ENCODE data around the gene SPATA20.

Gene SPATA20

DNA sequence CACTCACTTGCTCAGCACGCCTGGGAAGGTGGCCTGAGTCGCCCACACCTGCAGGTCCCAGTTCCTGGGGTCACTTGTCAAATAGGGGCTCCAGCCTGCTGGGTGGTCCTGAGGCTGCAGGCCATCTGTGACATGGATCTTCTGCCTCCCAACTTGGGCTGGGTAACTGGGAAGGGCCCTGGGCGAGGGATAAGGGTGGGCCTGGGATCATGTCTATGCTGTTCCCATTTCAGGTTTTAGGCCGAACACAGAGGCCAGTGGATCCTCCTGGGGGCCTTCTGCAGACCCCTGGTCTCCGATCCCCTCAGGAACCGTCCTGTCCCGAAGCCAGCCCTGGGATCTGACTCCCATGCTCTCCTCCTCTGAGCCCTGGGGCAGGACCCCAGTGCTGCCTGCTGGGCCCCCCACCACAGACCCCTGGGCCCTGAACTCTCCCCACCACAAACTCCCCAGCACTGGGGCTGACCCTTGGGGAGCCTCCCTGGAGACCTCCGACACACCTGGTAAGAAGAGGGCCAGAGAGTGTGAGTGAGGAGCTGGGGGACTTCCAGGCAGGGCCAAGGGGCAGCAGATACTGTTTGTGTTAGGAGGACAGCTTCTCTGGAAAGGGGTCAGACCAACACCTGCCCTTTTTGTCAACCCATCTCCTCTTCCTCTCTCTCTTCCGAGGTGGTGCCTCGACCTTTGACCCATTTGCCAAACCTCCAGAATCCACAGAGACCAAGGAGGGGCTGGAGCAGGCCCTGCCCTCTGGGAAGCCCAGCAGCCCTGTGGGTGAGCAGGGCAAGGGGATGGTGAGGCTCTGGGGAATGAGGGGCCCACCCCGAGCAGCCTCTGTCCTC is 6.2 kb upstream of the SPATA20 start:
- no peak for DNase-seq

DNA sequence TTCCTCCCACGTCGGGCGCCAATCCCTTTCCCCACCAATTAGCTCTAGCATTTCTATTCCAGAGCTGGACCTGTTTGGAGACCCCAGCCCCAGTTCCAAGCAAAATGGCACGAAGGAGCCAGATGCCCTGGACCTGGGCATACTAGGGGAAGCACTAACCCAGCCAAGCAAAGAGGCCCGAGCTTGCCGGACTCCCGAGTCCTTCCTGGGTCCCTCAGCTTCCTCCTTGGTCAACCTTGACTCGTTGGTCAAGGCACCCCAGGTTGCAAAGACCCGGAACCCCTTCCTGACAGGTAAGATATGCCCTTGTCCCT is 5.6 kb upstream of the SPATA20 start:
- no peak for DNase-seq

DNA sequence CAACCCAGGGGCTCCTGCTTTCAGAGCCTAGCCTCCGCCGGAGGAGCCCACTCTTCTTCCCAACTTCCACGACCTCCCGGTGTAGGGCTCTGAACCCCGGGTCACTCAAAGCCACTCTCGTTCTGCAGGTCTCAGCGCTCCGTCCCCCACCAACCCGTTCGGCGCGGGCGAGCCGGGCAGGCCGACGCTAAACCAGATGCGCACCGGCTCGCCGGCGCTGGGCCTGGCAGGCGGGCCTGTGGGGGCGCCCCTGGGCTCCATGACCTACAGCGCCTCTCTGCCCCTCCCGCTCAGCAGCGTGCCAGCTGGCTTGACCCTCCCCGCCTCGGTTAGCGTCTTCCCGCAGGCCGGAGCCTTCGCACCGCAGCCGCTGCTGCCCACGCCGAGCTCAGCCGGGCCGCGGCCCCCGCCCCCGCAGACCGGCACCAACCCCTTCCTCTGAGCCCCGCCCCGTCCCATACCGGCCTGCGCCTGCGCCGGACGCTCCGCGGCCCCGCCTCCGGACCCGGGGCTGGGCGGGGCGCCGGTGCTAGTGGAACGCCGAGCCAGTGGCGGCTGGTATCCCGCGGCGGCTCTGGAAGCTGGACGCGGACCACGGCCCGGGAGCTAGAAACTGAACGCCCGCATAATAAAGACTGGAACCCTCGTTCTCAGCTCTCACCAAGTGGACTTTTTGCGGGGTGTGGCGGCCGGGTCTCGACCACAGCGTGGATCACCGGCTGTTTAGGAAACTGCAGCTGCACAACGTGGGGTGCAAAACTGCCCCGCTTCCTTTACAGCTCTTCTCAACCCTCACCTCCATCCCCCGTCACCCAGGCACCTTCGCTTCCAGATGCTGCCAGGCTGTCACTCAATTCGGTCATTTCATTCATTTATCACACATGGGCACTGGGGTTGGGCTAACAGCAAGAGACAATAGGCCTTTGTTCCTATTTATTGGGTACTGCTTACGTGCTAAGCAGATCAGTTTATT is 5.0 kb upstream of the SPATA20 start:
- peak; percentile 37 for DNase-seq

DNA sequence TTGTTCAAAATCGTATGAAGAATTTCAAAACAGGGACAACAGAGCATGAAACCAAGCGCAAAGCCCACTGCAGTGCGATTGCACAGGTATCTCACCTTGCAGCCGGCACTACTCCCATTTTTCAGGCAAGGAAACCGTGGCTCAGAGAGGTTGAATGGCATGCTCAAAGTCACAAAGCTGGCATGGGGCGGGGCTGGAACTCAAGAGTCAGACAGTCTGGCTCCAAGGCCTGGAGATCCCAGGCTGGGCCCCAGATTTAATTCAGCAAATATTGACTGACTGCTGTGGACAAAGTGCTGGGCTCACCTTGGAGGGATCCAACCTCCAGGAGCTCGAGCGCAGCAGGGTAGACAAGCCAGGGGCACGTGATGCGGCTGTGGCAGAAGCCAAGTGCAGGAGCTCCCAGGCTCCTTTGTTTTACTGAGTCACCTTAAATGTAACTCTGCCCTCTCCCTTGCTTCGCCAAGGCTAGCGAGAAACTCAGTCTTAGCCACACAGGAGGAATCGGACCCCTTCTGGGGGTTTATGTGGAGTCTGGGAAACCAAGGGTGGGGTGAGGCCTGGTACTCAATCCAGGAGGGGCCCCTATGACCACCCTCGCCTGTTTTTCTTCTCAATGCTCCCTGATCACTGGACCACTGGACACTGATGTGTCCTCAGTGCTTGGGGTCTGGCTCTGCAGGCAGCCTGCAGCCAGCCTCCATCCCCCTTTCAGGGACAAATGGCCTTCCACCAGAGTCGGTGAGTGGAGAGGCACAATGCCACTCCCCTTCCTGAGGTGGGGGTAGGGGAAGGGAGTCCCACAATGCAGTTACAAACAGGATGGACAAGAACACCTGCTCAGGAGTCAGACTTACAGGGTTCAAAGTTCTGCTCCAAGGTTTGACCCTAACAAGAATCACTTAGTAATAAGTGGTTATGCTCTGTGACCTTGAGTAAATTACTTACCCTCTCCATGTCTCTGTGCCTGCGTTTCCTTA is 3.9 kb upstream of the SPATA20 start:
- no peak for DNase-seq

DNA sequence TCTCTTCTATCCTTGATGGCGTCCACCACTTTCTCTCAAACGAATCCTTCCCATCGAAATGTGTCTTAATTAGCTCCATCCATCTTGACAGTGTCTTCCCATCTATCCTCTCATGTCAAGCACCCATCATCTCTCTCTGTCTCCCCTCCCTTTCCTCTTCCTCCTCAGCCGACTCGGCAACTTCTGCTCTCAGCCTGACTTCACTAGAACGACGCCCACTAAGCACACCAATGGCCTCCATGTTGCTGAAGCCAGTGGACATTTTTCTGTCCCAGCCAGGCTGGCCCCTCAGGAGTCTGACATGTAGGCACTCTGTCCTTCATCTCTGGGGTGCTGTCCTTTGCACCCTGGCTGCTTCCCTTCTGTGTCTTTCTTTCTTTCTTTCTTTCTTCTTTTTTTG is 2.5 kb upstream of the SPATA20 start:
- no peak for DNase-seq

DNA sequence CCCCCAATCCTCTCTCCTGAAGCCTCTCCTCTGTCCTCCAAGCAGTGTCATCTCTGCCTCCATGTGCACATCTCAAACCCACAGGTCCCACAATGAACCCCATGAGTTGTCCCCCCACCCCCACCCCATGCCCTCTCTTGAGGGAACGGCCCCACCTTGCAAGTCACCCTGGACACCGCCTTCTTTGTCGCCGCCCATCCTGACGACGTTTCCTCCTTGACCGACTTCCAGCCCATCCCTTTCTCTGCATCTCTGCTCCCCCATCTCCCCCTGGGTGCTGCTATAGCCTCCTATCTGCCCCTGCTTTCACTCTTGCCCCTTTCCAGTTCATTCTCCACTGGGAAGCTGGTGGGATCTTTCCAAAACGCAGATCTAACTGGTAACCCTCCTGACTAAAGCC is 1.7 kb upstream of the SPATA20 start:
- DNase-seq = no peak

DNA sequence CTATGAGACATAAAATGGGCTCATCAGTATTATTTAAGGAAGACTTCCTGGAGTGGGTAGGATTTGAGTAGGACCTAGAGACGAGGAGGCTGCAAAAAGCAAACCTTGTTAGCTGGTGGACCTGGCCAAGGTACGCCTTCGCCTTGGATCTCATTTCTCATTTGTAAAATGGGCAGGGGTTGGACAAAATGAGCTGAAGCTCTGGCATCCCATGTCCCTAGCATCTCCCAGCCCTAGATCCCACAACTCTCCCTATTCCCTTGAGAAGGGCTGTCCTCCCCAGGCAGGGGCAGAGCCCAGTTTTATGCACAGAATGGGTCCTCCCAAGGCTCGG is 306 bp upstream of the SPATA20 start:
- DNase-seq = no peak

DNA sequence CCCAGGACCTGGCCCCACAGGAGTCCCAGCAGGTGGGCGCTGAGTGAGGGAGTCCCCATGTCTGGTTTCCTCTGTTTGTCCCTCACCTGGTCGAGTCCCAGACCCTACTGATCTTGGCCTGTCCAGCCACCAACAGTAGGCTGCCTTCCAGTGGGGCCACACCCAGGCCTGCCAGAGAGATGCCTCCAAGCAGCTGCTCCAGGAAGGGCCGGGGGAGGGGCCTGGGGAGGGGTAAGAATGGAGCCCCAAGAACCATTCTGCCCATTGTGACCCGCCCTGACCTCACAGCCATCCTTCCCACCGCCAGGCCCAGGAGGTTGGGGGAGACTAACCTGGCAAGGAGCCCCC is 736 bp downstream of the SPATA20 start:
- no peak for DNase-seq

DNA sequence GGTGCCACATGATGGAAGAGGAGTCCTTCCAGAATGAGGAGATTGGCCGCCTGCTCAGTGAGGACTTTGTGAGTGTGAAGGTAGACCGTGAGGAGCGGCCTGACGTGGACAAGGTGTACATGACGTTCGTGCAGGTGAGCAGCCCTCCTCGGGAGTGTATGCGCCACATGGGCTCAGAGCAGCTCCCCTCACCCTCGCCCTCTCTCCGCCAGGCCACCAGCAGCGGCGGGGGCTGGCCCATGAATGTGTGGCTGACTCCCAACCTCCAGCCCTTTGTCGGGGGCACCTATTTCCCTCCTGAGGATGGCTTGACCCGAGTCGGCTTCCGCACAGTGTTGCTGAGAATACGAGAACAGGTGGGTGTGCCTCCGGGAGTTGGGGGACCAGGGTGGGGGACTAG is 1.9 kb downstream of the SPATA20 start:
- no peak for DNase-seq

DNA sequence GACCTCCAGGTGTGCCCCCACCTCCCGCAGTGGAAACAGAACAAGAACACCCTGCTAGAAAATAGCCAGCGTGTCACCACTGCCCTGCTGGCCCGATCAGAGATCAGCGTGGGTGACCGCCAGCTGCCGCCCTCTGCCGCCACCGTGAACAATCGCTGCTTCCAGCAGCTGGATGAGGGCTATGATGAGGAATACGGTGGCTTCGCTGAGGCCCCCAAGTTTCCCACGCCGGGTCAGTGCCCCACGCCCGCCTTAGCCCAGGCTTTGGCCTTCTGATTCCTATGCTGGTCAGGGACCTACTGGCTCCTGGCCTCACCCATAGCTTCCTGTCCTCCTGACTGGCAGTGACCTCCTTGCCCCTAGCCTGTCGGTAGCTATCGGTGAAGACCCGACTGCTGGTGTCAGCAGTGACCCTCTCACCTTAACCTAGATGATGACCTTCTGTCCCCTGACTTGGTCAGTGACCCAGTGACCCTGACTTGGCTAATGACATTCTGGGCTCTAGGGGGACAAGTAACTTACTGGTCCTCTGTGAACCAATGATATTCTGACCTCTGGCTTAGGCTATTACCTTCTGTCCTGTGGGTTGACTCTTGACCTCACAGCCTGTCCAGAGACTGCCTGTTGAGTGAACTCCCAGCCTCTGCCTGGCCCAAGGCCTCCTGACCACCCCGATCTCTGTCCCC is 2.4 kb downstream of the SPATA20 start:
- DNase-seq = no peak

DNA sequence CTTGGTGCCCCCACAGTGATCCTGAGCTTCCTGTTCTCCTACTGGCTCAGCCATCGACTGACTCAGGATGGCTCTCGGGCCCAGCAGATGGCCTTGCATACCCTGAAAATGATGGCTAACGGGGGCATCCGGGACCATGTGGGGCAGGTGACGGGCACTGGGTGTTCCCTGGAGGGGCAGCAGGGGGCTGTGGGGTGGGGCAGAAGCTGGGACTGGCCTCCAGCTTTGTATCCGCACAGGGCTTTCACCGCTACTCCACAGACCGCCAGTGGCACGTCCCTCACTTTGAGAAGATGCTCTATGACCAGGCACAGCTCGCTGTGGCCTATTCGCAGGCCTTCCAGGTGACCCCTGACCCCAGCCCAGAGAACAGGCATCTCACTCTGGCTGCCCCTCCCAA is 3.0 kb downstream of the SPATA20 start:
- no peak for DNase-seq

DNA sequence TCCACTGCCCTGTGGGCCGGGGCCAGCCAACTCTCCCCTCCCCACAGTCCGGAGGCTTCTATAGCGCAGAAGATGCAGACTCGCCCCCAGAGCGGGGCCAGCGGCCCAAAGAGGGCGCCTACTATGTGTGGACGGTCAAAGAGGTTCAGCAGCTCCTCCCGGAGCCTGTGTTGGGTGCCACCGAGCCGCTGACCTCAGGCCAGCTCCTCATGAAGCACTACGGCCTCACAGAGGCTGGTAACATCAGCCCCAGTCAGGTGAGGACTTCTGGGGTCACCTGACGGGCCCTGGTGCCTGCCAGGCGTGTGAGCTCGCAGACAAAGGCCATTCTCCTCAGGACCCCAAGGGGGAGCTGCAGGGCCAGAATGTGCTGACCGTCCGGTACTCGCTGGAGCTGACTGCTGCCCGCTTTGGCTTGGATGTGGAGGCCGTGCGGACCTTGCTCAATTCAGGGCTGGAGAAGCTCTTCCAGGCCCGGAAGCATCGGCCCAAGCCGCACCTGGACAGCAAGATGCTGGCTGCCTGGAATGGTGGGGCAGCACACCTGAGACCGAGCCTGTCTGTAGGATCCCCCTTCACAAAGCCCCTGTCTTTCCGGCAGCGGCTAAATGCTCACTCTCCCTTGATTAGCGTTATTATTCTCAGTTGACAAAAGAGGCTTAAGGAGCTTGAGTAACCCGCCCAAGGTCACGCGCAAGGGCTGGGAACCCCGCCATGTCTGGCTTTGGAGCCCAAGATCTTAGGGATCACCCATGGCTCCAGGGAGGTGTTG is 3.9 kb downstream of the SPATA20 start:
- DNase-seq = no peak

DNA sequence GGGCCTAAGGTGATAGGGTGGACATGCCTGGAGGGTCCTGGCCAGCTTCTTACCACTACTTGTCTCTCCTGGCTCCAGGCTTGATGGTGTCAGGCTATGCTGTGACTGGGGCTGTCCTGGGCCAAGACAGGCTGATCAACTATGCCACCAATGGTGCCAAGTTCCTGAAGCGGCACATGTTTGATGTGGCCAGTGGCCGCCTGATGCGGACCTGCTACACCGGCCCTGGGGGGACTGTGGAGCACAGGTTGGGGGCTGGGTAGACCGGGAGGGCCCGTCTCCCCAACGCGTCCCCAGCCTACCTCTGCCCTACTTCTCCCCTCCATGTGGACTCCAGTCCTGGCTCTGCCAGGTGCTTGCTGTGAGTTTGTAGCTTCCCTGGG is 4.5 kb downstream of the SPATA20 start:
- DNase-seq = no peak

DNA sequence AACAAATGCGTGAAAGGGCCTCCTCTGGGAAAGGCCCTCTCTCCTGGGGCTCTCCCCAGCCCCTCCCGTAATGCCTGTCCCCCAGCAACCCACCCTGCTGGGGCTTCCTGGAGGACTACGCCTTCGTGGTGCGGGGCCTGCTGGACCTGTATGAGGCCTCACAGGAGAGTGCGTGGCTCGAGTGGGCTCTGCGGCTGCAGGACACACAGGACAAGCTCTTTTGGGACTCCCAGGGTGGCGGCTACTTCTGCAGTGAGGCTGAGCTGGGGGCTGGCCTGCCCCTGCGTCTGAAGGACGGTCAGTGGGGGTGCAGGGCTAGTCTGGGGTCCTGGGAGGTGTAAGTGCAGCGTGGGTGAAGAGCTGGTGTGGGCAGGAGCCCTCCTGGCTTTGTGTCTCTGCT is 4.9 kb downstream of the SPATA20 start:
- DNase-seq = no peak

DNA sequence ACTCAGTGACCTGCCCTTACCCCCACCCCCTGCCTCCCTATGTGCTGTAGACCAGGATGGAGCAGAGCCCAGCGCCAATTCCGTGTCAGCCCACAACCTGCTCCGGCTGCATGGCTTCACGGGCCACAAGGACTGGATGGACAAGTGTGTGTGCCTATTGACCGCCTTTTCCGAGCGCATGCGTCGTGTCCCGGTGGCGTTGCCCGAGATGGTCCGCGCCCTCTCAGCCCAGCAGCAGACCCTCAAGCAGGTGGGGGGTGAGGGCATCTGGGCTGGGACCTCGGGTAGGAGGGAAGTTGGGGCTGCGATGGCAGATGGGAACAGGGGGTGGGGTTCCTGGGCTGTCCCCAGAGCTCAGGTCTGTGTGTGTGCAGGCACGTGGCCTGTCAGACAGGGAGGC is 7.2 kb downstream of the SPATA20 start:
- DNase-seq = no peak

DNA sequence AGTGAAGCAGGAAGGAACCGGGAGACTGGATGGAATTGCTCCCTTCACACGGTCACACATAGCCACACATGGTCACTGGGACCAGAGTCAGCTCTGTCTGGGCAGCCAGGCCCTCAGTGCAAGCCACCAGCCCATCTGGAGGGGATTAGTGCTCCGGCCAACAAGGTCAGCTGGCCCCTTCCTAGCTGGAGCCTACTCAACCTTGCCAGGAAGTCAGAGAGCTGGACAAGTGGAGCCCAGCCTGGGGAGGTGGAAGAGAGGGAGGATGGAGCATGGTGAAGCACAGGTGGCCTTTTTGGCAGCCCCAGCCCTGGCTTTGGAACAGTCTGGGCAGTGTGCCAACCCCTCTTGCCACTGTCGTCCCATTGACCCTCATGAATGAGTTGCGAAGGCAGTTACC is 9.8 kb downstream of the SPATA20 start:
- no peak for DNase-seq

DNA sequence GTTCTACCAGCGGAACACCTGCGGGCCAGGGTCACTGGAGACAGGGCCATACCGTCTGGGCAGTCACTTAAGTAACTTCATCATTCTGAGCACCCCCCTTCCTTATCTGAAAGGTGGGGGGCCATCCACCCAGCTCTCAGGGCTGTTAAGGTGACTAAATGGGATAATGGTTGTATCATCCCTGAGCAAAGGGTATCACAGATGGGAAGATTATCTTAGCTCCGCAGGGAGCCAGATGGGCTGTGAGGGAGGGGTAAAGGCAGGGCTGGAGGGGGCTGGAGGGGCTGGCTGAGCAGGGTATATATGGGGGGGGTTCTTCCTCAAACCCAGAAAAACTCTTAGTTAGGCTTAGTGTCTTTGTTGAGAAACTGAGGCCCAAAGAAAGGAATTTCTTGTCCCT is 10.7 kb downstream of the SPATA20 start:
- DNase-seq = no peak

DNA sequence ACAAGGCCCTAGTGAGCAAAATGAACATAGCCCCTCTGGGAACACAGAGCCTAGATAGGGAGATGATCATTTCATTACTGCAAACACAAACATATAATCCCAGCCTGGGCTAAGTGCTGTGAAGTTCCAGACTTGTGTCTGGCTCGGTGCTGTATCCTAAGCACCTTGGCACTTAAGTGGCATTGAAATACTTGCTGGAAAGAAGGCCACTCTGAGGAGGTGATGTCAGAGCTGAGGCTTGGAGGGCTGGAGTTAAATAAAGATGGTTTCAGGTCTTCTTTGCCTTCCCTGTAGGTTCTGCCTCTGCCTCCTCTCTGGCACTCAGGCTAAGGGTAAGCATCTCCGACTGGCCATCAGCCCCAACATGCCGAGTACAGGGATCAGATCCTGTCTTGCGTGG is 11.1 kb downstream of the SPATA20 start:
- DNase-seq = no peak

DNA sequence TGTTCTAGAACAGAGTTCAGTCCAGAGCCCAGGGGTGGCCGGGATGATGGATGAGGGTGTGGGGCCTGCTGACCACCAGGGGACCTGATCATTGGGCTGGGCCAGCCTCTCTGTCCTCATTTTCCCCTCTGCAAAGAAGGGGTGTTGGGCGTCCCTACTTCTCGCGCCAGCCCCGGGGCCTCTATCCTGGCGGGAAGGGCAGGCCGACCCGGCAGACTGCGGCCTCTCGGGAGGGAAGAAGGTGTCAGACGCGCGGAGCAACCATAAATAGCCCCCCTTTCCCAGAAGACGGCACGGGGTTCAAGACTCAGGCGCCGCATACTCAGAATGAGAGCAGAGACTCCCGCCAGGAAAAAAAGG is 11.6 kb downstream of the SPATA20 start:
- no peak for DNase-seq

DNA sequence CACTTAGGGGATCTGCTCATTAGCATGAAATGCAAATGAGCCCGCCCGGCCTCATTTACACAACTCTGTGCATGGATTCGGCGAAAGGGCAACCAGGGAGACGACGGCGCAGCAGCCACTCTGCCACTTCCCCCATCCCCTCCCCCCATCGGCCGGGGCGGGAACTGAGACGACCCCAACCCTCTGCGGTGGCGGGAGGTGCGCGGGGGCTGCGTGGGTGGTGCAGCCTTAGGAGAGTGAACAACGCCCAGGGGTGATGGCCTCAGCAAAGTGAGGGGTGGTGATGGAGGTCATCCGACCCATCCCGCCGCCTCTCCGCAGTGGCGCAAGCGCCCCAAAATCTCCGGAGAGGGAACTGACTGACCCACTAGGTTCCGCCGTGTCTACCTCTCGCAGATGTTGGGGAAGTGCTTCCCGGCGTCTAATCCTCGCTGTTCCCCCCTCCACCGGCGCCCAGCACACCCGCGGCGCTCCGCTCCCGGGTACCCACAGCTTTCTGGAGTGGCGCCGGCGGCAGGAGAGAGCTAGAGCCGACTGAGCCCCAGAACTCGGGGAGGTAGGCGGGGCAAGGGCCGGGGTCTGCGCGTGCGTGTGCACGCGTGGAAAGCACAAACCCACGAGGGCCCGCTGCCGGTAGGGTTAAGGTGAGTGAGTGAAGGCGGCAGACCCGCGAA is 12.1 kb downstream of the SPATA20 start:
- DNase-seq = no peak

DNA sequence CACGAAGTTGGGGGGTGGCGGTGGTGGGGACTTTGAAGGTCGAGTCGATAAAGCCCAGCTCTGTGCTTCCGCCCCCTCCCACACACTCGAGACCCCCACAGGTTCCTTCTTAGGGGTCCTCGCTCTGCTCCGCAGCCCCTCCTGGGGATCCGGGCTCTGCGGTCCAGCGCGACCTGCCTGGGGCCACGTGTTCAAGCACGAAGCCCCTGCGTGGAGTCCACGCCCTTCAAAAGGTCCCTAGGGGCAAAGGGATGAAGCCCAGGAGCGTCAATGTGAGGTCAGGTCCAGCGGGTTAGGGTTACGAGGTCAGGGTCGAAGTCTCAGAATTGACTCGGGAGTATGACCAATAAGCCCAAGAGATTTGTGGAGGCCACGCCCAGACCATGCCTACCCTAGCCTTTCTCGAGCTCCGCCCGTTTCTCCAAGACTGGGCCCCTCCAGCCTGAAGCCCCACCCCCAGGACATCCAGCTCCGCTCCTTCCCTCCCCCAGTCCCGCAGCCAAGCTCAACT is 12.8 kb downstream of the SPATA20 start:
- DNase-seq = no peak

Measured in cortex of kidney (tissue), 1 donor.